ENCODE measurements around the gene CDH12. TPM values are rescaled to one million over a fixed set of nuclear protein-coding genes. Genes with fewer than 3 reads are reported as not detected.

The CDH12 gene
- total and polyA plus RNA-seq, 10 of the 15 experiments (the other 5 are each of a cell fraction or from before 2014, with no cell fraction given), result 0.03 to 0.16 TPM; not detected in 8

DNA sequence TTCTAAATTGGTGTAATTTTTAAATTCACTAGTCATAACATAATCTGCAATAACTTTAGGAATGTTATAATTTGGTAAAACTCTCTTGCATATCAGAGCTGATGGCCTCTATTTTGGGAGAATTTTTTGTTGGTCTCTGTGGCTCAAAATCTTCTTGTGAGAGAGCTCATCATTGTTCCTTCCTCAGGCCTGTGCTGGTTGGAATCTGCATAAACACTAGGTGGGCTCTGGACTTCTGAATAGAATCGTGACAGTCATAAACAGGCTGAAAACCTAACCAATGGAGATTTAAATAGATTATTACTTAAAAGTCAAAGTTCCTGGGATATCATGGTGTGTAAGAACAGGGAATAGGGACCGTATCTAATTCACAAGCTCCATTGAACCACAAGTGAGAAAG, 1129.6 kb downstream of the CDH12 start (continued):
- TF ChIP-seq, protein P1, sequence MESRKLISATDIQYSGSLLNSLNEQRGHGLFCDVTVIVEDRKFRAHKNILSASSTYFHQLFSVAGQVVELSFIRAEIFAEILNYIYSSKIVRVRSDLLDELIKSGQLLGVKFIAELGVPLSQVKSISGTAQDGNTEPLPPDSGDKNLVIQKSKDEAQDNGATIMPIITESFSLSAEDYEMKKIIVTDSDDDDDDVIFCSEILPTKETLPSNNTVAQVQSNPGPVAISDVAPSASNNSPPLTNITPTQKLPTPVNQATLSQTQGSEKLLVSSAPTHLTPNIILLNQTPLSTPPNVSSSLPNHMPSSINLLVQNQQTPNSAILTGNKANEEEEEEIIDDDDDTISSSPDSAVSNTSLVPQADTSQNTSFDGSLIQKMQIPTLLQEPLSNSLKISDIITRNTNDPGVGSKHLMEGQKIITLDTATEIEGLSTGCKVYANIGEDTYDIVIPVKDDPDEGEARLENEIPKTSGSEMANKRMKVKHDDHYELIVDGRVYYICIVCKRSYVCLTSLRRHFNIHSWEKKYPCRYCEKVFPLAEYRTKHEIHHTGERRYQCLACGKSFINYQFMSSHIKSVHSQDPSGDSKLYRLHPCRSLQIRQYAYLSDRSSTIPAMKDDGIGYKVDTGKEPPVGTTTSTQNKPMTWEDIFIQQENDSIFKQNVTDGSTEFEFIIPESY (IDR thresholded peaks at IDR 0.05), result no peak
- TF ChIP-seq MEF2B (IDR thresholded peaks at IDR 0.05; ENCODE audit: partially characterized antibody, poor library complexity, severe bottlenecking), result no peak
- TF ChIP-seq KLF5 (IDR thresholded peaks at IDR 0.05; ENCODE audit: partially characterized antibody), result no peak
- TF ChIP-seq, protein P2, sequence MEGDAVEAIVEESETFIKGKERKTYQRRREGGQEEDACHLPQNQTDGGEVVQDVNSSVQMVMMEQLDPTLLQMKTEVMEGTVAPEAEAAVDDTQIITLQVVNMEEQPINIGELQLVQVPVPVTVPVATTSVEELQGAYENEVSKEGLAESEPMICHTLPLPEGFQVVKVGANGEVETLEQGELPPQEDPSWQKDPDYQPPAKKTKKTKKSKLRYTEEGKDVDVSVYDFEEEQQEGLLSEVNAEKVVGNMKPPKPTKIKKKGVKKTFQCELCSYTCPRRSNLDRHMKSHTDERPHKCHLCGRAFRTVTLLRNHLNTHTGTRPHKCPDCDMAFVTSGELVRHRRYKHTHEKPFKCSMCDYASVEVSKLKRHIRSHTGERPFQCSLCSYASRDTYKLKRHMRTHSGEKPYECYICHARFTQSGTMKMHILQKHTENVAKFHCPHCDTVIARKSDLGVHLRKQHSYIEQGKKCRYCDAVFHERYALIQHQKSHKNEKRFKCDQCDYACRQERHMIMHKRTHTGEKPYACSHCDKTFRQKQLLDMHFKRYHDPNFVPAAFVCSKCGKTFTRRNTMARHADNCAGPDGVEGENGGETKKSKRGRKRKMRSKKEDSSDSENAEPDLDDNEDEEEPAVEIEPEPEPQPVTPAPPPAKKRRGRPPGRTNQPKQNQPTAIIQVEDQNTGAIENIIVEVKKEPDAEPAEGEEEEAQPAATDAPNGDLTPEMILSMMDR (IDR thresholded peaks at IDR 0.05 in 2 of 3, conservative IDR thresholded peaks at IDR 0.05 in 1 of 3; ENCODE audit: control insufficient read depth in 2 of 3, extremely low read depth in 1 of 3, insufficient read depth in 1 of 3, low read depth in 3 of 3, low read length in 3 of 3), result no peak
- no peak for TF ChIP-seq ZNF24 (IDR thresholded peaks at IDR 0.05)
- TF ChIP-seq RFX5 (IDR thresholded peaks at IDR 0.05; ENCODE audit: low read depth, low read length), result no peak
- no peak for TF ChIP-seq CBX3 (IDR thresholded peaks at IDR 0.05; ENCODE audit: borderline replicate concordance, low read depth)

DNA sequence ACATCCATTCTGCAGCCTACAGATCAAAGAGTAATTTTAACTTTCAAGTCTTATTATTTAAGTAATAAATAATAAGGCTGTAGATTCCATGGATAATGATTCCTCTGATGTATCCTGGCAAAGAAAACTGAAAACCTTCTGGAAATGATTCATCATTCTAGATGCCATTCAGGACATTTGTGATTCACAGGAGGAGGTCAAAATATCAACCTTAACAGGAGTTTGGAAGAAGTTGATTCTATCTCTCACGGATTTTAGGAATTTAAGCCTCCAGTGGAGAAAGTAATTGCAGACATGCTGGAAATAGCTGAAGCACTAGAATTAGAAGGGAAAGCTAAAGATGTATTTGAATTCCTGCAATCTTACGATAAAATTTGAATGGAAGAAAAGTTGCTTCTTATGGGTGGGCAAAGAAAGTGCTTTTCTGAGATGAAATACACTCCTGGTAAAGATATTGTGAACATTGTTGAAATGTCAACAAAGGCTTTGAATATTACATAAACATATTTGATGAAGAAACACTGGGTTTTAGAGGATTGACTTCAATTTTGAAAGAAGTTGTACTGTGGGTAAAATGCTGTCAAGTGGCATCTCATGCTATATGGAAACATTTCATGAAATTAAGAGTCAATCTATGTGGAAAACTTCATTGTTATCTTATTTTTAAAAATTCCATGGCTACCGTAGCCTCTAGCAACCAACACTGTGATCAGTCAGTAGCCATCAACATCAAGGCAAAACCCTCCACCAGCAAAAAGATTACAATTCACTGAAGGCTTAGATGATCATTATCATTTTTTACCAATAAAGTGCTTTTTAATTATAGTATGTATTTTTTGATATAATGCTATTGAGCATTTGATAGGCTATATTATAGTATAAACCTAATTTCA, 1141.0 kb downstream of the CDH12 start:
- Histone ChIP-seq H3K79me2 (ENCODE audit: control insufficient read depth, insufficient read depth, low read length) (no peaks in the 10 kb centered on the region), H3K27me3 (replicated peaks in 1 of 2; ENCODE audit: control insufficient read depth in 2 of 2, insufficient read depth in 2 of 2, low read length in 1 of 2) (no peaks in the 10 kb centered on the region), H3K4me3 (no peak overlapping the region), H3K27ac (ENCODE audit: control insufficient read depth, insufficient read depth) (no peak overlapping the region), H3K9me3 (replicated peaks; ENCODE audit: control insufficient read depth, insufficient read depth, low read length) (no peaks in the 10 kb centered on the region), H3K4me2 (ENCODE audit: control insufficient read depth, insufficient read depth) (no peak overlapping the region), H3K4me1 (ENCODE audit: control insufficient read depth, insufficient read depth, low read length) (no peaks in the 10 kb centered on the region), H3K9ac (ENCODE audit: control insufficient read depth, insufficient read depth, low read length) (no peak overlapping the region), H4K20me1 (ENCODE audit: control insufficient read depth, insufficient read depth) (no peaks in the 10 kb centered on the region), H3K36me3 (ENCODE audit: control insufficient read depth in 2 of 2, insufficient read depth in 2 of 2, low read length in 1 of 2) (no peaks in the 10 kb centered on the region), H2AFZ (ENCODE audit: control insufficient read depth, low read depth, low read length) (no peak overlapping the region)
- 78% methylated on average over 3 of the region's 3 CpGs for WGBS (ENCODE audit: insufficient coverage, insufficient replicate concordance, low lambda C conversion rate, missing lambda C conversion rate)
- ATAC-seq (no peak), DNase-seq (ENCODE audit: low read depth, low spot score) (no peak), FAIRE-seq (no peak)
- POLR2A ChIA-PET, result no interaction called here
- no TSS peak for BruUV-seq (replicated peaks)
- RAD21 ChIA-PET (ENCODE audit: unreplicated experiment), result no interaction called here
- intact Hi-C loops (cut with micrococcal nuclease; ENCODE audit: unreplicated experiment), result no loop called here
- TF ChIP-seq RFX5 (IDR thresholded peaks at IDR 0.05; ENCODE audit: low read depth, low read length) (no peak), CREB1 (IDR thresholded peaks at IDR 0.05; ENCODE audit: low read depth) (no peak), NFYA (IDR thresholded peaks at IDR 0.05; ENCODE audit: borderline replicate concordance, low read depth, low read length) (no peak)
- TF ChIP-seq, protein P3, sequence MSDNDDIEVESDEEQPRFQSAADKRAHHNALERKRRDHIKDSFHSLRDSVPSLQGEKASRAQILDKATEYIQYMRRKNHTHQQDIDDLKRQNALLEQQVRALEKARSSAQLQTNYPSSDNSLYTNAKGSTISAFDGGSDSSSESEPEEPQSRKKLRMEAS (IDR thresholded peaks at IDR 0.05; ENCODE audit: low read depth, low read length), result no peak
- TF ChIP-seq, protein P4, sequence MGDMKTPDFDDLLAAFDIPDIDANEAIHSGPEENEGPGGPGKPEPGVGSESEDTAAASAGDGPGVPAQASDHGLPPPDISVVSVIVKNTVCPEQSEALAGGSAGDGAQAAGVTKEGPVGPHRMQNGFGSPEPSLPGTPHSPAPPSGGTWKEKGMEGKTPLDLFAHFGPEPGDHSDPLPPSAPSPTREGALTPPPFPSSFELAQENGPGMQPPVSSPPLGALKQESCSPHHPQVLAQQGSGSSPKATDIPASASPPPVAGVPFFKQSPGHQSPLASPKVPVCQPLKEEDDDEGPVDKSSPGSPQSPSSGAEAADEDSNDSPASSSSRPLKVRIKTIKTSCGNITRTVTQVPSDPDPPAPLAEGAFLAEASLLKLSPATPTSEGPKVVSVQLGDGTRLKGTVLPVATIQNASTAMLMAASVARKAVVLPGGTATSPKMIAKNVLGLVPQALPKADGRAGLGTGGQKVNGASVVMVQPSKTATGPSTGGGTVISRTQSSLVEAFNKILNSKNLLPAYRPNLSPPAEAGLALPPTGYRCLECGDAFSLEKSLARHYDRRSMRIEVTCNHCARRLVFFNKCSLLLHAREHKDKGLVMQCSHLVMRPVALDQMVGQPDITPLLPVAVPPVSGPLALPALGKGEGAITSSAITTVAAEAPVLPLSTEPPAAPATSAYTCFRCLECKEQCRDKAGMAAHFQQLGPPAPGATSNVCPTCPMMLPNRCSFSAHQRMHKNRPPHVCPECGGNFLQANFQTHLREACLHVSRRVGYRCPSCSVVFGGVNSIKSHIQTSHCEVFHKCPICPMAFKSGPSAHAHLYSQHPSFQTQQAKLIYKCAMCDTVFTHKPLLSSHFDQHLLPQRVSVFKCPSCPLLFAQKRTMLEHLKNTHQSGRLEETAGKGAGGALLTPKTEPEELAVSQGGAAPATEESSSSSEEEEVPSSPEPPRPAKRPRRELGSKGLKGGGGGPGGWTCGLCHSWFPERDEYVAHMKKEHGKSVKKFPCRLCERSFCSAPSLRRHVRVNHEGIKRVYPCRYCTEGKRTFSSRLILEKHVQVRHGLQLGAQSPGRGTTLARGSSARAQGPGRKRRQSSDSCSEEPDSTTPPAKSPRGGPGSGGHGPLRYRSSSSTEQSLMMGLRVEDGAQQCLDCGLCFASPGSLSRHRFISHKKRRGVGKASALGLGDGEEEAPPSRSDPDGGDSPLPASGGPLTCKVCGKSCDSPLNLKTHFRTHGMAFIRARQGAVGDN (IDR thresholded peaks at IDR 0.05), result no peak
- CTCF ChIA-PET, result no interaction called here
- in situ Hi-C loops (cut with MboI), result no loop called here
- SMC1A ChIA-PET (ENCODE audit: uncharacterized antibody, unreplicated experiment), result no interaction called here

Measured in GM12878 (cell line).